ENCODE measurements around the gene OR5B2. TPM values are rescaled to one million over a fixed set of nuclear protein-coding genes. Genes with fewer than 3 reads are reported as not detected.
"Not testable (repeated sequence)": the region's sequence is repeated elsewhere in the genome, so short reads cannot be mapped to it uniquely, and the experiment has no call there.

Gene OR5B2
- total RNA-seq, 4 donors from 2014 or later, result not detected

DNA sequence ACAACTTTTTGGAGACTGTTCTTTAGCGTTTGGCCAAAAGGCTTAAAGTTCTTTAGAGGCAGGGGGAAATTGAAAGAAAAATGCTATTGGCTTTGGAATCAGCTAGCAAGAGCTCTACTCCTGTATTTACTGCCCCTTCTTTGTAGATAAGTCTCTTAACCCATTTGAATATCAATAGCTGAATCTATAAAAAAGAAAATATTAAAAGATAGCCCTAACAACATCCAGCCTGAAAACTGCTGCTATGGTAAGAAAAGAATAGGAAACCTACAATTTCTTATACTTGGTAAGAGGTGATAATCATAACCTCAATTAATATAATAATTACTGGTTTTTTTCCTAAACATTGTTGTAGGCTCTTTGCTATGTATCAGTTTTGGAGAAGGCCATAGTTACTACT is 14.2 kb upstream of the OR5B2 start, which contains the start of gene OR5B12:
OR5B12 (minus strand) TSS at position 101 of the 400 bp plus-strand sequence. CDS start 2,085 bp downstream, outside the sequence.
- TF ChIP-seq, protein P1, sequence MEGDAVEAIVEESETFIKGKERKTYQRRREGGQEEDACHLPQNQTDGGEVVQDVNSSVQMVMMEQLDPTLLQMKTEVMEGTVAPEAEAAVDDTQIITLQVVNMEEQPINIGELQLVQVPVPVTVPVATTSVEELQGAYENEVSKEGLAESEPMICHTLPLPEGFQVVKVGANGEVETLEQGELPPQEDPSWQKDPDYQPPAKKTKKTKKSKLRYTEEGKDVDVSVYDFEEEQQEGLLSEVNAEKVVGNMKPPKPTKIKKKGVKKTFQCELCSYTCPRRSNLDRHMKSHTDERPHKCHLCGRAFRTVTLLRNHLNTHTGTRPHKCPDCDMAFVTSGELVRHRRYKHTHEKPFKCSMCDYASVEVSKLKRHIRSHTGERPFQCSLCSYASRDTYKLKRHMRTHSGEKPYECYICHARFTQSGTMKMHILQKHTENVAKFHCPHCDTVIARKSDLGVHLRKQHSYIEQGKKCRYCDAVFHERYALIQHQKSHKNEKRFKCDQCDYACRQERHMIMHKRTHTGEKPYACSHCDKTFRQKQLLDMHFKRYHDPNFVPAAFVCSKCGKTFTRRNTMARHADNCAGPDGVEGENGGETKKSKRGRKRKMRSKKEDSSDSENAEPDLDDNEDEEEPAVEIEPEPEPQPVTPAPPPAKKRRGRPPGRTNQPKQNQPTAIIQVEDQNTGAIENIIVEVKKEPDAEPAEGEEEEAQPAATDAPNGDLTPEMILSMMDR (IDR thresholded peaks at IDR 0.05), result no peak
- DNase-seq (ENCODE audit: low spot score) (no peak), ATAC-seq (ENCODE audit: low FRiP score) (no peak)

DNA sequence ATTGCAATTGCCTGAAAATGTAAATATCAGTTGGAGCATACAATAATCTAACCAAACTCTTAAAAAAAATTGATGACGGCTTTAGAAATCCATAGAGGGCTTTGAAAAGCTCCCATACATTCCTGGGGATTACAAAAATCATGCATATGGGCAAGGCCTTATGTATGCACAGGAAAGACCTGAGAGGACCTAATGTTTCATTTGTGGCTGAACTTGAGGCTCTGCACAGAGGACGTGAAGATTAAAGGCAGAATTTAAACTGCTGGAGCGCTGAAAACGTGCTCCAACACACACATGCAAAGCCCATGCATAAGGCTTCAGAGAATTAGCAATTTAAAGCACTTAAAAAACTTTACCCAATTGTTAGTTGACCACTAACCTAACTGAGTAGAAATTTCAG is 10.6 kb upstream of the OR5B2 start:
- DNase-seq (ENCODE audit: low spot score) (no peak), ATAC-seq (ENCODE audit: low FRiP score) (no peak)
- TF ChIP-seq, protein P1 (IDR thresholded peaks at IDR 0.05), result no peak

DNA sequence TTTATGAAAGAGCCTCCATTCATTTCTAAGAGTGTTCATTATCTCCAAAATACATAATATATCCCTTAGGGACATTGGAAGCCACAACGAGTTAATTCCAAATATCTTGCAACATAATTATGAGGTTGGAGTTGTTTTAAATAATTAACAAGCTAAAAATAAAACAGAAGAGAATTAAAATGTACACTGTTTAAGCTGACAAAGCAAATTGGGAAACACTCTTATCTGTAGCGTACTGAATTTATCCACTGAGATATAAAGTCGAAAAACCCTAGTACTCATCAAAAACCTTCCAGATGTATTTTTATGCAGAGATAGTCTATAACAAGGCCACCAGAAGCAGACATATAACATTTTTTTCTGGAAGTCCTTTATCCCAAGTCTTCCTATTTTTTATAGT is 6.3 kb upstream of the OR5B2 start:
- no peak for DNase-seq (ENCODE audit: low spot score)
- no peak for ATAC-seq (ENCODE audit: low FRiP score)
- TF ChIP-seq, protein P1 (IDR thresholded peaks at IDR 0.05), result no peak

- no peak for DNase-seq (ENCODE audit: low spot score)
- ATAC-seq (ENCODE audit: low FRiP score), result no peak
- TF ChIP-seq, protein P1 (IDR thresholded peaks at IDR 0.05), result no peak
Measured at GRCh38 chr11:58433638-58434203, 5.8 kb upstream of the OR5B2 start.

DNA sequence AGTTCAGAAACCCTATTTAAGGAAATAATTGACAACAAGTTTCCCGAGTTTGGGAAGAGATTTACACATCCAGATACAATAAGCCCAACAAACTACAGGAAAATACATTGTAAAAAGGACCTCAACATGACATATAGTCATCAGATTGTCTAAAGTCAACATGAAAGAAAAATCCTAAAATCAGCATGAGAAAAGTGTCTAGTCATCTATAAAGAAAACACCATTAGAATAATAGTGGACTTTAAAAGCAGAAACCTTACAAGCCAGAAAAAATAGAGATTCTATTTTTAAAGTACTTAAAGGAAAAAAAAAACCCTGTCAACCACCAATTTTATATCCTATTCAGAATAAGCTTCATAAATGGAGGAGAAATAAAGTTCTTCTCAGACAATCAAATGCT is 1.4 kb upstream of the OR5B2 start:
- TF ChIP-seq, protein P1 (IDR thresholded peaks at IDR 0.05), result no peak
- no peak for ATAC-seq (ENCODE audit: low FRiP score)
- no peak for DNase-seq (ENCODE audit: low spot score)

DNA sequence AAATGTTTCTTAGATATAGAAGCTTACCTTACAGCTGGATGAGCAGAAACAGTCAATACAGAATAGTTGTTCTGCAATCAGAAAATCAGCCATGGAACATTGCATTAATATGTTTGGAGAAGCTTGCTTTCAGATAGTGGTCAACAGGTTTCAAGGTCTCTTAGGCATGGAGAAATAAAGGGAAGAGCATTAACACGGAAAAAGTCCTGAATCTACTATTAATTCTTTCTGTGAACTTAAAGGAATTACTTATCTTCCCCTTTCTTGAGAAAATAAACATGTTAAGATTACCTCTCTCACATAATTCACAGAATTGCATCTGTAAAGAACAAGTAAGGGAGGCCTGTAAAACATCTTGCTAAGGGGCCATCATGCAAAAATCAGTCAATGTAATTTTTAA is 21.1 kb downstream of the OR5B2 start, which contains the start of gene OR5B3:
OR5B3 (minus strand) TSS at position 101 of the 400 bp plus-strand sequence. CDS start 3,465 bp downstream, outside the sequence.
- no peak for DNase-seq (ENCODE audit: low spot score)
- TF ChIP-seq, protein P1 (IDR thresholded peaks at IDR 0.05), result no peak
- ATAC-seq (ENCODE audit: low FRiP score), result no peak

- not testable (repeated sequence) for ATAC-seq (ENCODE audit: low FRiP score); DNase-seq (ENCODE audit: low spot score)
Measured at GRCh38 chr11:58399622-58400021, 28.3 kb downstream of the OR5B2 start.
